Dedifferentiated amniotic fluid mesenchymal stem cell (primary cell): Measurements from ENCODE around the gene ST6GALNAC3.
"Not testable (repeated sequence)": the region's sequence is repeated elsewhere in the genome, so short reads cannot be mapped to it uniquely, and the experiment has no call there.

Experiments
- DNase-seq: peaks from one replicate; pipeline ENCODE4 v3.0.0-alpha.2; 2016; ENCODE audit errors: extremely low spot score

Gene ST6GALNAC3

DNA sequence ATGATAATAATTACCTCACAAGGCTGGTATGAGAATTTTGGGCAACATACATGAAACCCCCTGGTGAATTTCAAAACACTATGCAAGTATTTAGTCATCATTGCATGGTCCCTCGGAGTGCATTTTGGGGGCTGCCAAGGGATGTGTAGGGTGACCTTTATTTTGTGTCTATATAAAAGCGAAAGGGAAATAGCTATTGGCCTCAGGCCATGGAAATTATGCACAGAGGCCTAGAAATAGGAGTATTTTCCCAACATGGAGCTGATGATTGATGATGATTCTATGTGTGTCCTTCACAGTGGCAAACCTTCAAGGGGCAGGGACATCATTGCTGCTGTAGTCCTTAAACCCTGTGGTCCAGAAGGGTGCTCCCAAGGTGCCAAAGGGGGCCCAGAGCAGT is 265.5 kb downstream of the ST6GALNAC3 start:
- no peak for DNase-seq

GRCh38 chr1:76341816-76342215 is 267.3 kb downstream of the ST6GALNAC3 start:
- DNase-seq: not testable (repeated sequence)

DNA sequence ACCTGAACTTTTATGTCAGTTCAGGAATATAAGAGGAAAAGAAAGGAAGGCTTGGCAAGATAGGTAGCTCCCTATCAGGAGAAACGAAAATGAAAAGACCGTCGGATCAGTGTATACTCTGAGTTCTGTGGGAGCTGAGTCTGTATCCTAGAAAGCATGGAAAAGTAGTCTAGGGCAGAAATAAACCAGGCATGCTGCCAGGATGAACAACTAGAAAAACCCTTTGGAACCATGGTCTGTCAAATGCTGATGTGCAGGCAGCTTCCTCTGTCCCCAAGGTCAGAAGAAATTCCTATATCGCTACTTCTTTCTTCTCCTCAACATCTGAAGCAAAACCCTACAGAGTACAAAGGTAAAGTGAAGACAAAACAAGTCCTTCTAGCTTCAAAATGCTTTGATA is 268.8 kb downstream of the ST6GALNAC3 start:
- no peak for DNase-seq

DNA sequence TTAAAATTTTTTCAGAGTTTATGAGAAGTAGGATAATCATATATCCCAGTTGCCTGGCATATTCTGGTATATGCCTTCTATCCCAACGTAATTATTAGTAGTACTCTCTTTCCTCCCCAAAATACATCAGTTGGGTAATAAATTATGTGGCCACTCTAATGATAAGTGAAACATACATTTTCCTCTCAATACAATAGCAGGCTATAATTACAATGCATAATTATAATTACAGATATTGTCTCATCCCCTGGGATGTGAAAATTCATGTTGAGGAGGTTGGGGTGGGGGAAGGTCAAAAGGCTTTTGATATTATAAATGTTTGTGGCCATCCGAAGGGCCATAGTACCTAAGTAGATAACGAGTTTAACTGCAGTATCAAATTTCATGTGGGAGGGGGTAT is 277.1 kb downstream of the ST6GALNAC3 start:
- DNase-seq: no peak

DNA sequence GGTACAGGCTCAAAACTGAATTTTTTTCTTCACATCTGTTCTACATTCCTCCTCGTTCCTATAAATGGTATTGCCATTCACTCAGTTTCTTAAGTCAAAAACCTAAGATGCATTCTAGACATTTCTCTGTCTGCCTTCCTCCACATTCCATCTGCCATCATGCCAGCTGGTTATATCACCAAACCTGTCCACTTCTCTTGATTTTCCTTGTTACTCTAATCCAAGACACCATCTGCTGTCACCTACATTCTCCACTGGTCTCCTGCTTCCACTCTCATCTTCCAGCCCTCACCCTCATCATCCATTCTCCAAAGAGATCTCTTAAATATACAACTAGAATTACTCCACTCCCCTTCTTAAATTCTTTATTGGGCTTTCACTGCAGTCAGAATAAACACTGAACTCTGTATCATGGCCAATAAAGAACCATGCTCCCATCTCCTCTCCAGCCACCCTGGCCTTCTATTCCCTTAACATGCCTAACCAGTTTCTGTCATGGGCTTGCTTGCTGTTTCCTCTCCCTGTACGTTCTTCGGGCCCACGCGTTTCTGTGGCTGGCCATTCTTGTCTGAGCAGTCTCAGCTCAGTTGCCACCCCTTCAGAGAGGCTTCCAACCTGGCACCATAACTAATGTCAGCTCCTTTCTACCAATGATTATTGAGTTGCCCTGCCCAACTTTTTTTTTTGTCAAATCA is 278.3 kb downstream of the ST6GALNAC3 start:
- no peak for DNase-seq

- no peak for DNase-seq
Measured at GRCh38 chr1:76354236-76354635, 279.7 kb downstream of the ST6GALNAC3 start.

- no peak for DNase-seq
Measured at GRCh38 chr1:76366726-76367125, 292.2 kb downstream of the ST6GALNAC3 start.

DNA sequence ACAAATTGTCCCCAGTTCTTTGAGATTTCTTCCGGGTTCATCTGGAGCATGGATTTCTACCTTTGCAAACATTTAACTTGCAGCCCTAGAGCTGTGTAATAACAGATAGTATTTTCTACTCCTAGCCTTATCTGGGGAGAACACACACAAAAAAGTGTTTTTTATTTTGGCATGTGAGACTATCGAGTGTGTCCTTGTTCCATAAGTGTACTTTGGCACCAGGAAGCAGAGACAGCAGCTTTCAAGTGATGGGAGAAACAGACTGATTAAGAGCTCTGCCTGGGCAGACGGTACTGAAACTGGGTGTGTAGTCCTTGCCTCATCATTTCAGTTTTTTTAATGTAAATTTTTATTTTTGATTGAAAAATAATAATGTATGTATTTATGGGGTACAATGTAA is 297.4 kb downstream of the ST6GALNAC3 start:
- no peak for DNase-seq

DNA sequence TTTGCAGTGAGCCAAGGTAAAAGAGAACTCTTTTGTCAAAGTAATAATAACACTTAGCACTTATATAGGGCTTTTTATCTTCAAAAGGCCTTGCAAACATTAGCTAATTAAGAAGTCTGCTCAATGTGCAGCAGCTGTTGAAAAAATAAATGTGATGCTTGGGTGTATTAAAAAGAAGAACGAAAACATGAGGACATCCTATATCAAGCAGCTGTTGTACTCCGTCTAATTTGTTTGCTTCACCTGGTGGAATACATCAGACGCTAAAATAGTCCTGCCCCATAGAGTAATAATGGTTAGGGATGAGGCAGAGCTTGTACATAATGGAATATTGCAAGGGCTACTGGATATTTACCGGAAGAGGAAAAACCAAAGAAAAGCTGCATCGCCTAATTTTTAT is 299.5 kb downstream of the ST6GALNAC3 start:
- no peak for DNase-seq

DNA sequence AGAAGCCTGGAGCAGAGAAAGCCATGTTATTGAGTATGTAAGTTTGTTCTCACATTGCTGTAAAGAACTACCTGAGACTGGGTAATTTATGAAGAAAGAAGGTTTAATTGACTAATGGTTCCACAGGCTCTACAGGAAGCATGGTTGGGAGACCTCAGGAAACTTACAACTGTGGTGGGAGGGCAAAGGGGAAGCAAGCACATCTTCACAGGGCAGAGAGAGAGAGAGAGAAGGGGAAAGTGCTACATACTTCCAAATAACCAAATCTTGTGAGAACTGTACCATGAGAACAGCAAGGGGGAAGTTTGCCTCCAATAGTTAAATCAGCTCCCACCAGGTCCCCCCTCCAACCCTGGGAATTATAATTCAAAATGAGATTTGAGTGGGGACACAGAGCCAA is 302.7 kb downstream of the ST6GALNAC3 start:
- DNase-seq: no peak

- no peak for DNase-seq
Measured at GRCh38 chr1:76379506-76379905, 305.0 kb downstream of the ST6GALNAC3 start.

GRCh38 chr1:76381450-76382097 is 307.0 kb downstream of the ST6GALNAC3 start:
- DNase-seq: peak; percentile 41

- no peak for DNase-seq
Measured at GRCh38 chr1:76388261-76388660, 313.7 kb downstream of the ST6GALNAC3 start.

- no peak for DNase-seq
Measured at GRCh38 chr1:76390456-76390855, 315.9 kb downstream of the ST6GALNAC3 start.

DNA sequence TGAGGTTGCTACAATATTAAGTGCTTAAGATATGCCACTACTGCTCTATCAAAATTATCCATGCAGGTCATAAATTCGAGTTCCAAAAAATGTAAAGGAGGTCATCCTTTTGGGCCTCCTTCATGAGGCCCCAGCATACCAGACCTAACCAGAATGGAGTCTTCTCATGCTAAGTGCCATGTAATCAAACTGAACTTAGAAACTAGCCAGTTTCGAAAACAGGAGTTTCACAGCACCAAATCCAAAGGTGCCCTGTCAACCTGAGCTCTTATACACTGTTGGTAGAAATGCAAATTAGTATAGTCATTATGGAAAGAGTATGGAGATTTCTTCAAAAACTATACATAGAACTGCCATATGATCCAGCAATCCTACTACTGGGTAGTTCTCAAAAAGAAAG is 320.5 kb downstream of the ST6GALNAC3 start:
- no peak for DNase-seq

GRCh38 chr1:76402128-76402527 is 327.6 kb downstream of the ST6GALNAC3 start:
- no peak for DNase-seq

- DNase-seq: no peak
Measured at GRCh38 chr1:76408303-76408702, 333.8 kb downstream of the ST6GALNAC3 start.

DNA sequence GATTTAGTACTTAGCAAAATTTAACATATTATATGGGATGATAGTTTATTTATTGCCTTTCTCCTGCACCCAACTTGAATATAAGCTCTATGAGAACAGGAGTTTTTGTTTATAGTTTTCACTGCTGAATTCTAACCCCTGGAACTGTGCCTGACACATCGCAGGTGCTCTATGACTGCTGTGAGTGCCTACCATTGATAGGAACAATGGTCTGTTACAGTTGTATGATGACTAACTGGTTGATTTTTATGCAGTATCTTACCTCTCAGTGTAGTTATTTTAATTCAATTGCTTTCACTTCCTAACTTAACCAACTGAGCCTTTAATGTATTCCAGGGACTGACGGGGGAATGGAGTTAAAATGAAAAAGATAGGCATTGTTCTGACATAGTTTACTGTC is 336.0 kb downstream of the ST6GALNAC3 start:
- no peak for DNase-seq

DNA sequence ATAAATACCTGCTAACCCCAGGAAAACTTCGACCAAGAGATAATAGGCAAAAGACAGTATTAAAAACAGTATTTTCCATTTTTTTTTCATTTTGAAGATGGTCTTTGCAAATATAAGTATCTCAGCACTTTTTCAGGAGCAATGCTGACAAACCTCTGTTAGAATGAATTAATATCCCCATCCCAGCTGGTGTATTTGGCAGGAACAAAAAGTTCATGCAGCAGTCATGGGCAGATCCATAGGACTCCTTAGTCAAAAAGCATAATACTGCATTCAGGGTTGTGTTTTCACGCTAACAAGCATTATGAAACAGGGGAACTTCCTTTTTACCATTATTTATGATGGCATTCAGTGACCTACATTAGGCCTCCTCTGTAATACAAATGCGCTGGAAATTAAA is 344.0 kb downstream of the ST6GALNAC3 start:
- DNase-seq: no peak

GRCh38 chr1:76419603-76420002 is 345.1 kb downstream of the ST6GALNAC3 start:
- DNase-seq: no peak

DNA sequence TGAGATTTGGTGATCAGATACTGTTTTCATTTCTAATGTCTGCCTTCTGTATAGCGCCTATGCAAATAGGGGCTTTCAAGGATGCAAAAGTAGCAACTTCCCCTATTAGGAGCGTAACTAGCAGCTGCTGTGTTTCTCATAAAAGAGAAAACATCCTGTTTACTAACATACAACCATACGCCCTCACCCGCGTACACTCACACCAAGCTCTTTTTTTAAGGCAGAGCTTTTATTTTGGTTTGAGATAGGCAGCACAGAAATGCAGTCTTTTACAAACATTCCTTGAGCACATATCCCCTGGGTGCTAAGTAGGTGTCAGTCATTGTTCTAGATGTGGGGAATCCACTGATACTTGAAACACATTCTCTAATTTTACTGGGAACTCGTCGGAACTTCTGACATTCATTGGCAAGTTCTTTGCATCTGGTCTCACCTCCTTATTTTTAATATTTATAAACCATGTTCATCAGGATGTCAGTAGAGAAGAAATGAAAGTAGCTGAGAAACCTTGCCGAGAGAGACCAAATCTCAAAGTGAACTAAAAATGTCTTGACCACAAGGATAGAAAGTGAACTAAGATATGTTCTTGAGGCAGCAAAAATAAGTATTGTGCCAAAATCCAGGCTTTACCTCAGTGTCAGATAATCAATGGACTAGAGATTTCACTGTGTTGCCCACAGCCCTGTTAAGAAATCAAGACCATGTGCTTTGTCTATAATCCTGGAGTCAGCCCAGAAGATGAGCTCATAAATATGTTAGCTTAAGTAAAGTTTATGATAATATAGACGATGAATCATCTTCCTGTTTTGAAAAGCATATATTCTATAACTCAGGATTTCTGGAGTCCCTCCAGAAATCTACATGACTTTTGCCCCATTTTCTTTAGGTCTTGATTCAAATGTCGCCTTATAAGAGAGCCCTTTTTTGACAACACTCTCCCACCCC is 350.9 kb downstream of the ST6GALNAC3 start:
- DNase-seq: peak; percentile 86

GRCh38 chr1:76426606-76427005 is 352.1 kb downstream of the ST6GALNAC3 start:
- no peak for DNase-seq

- no peak for DNase-seq
Measured at GRCh38 chr1:76428028-76428427, 353.5 kb downstream of the ST6GALNAC3 start.
